ENCODE measurements around the gene DNAH6.

Gene DNAH6

DNA sequence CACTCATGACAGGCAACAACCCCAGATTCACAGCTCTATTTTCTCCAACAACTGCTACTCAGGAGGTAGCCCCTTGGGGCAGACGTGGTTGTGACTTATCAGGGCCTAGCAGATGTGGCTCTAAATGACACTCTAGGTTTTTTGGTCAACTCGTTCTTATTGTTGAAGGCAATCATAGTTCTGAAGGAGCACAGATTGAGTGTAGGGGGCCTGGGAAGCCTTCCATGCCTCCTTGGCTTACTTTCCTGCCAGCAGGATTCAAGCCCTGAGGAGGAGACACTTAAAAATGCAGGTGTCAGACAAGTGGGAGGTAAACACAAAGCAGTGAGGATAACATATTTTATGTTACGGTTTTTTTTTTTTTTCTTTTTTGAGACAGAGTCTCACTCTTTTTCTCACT is 33.7 kb upstream of the DNAH6 start:
- no peak overlapping the region for H2AK5ac ChIP-seq (ENCODE audit: low read length, severe bottlenecking)
- no peak overlapping the region for H4K8ac ChIP-seq (ENCODE audit: low read length)
- H2BK5ac ChIP-seq (ENCODE audit: low read depth, low read length, poor library complexity, severe bottlenecking) = no peak overlapping the region
- WGBS = 82% methylated on average over 3 of the region's 3 CpGs
- no peaks in the 10 kb centered on the region for H3K36me3 ChIP-seq (ENCODE audit: control insufficient read depth in 1 of 2, insufficient read depth in 2 of 2, low read depth in 1 of 2, low read length in 2 of 2)
- H3K27ac ChIP-seq (ENCODE audit: low read length, poor library complexity, severe bottlenecking) = no peak overlapping the region
- no peak overlapping the region for H3K14ac ChIP-seq (ENCODE audit: low read length in 2 of 2)
- H2AFZ ChIP-seq (ENCODE audit: low read depth, low read length) = no peak overlapping the region
- H2BK12ac ChIP-seq (ENCODE audit: low read length in 2 of 2) = no peak overlapping the region
- no peak overlapping the region for H3K18ac ChIP-seq (ENCODE audit: low read depth in 1 of 2, low read length in 2 of 2)
- H3K4me2 ChIP-seq (ENCODE audit: low read length, poor library complexity, severe bottlenecking) = no peak overlapping the region
- H2BK15ac ChIP-seq (ENCODE audit: low read depth, poor library complexity, severe bottlenecking) = no peak overlapping the region
- H3K9ac ChIP-seq (ENCODE audit: low read length) = no peak overlapping the region
- H3K79me1 ChIP-seq (replicated peaks; ENCODE audit: low read length, poor library complexity, severe bottlenecking) = no peaks in the 10 kb centered on the region
- H3K23ac ChIP-seq (ENCODE audit: low read length in 2 of 2) = no peak overlapping the region
- no peak overlapping the region for H4K91ac ChIP-seq (ENCODE audit: low read length)
- H3K4me1 ChIP-seq (ENCODE audit: control insufficient read depth, insufficient read depth, low read depth, low read length) = peaks cover 6% of the 10 kb centered on the region
- H3K4me3 ChIP-seq (ENCODE audit: insufficient read depth in 1 of 2, low read depth in 1 of 2, low read length in 2 of 2) = no peak overlapping the region
- H3K9me3 ChIP-seq (ENCODE audit: control insufficient read depth, low read length) = peaks cover 14% of the 10 kb centered on the region
- DNase-seq = no peak
- no peak overlapping the region for H2BK120ac ChIP-seq (ENCODE audit: low read depth, low read length)
- no peaks in the 10 kb centered on the region for H3K27me3 ChIP-seq (ENCODE audit: control insufficient read depth in 1 of 2, insufficient read depth in 1 of 2, low read length in 2 of 2)
- H3K4ac ChIP-seq (ENCODE audit: low read depth in 1 of 2, low read length in 2 of 2) = no peak overlapping the region

DNA sequence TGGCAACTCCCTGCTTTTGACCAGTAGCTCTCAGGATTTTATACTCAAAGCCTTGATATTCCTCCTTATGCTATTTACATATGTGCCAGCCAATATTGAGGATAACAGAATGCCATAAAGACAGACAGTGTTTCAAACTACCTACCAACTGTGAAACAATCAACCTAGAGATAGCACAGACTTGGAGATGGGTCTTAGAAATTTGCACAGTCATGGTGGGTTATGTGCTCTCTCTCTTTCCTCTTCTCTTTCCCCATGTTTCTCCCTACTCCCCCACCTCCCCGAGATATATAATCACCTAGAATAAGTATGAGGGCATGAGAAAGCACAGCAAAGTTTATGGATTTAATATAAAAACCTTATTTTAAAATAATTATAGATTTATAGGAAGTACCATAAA is 33.0 kb upstream of the DNAH6 start:
- no peak overlapping the region for H3K14ac ChIP-seq (ENCODE audit: low read length in 2 of 2)
- no peaks in the 10 kb centered on the region for H3K36me3 ChIP-seq (ENCODE audit: control insufficient read depth in 1 of 2, insufficient read depth in 2 of 2, low read depth in 1 of 2, low read length in 2 of 2)
- H3K4me1 ChIP-seq (ENCODE audit: control insufficient read depth, insufficient read depth, low read depth, low read length) = peaks cover 6% of the 10 kb centered on the region
- no peak overlapping the region for H4K8ac ChIP-seq (ENCODE audit: low read length)
- no peak overlapping the region for H2BK15ac ChIP-seq (ENCODE audit: low read depth, poor library complexity, severe bottlenecking)
- no peak overlapping the region for H3K4me3 ChIP-seq (ENCODE audit: insufficient read depth in 1 of 2, low read depth in 1 of 2, low read length in 2 of 2)
- H3K23ac ChIP-seq (ENCODE audit: low read length in 2 of 2) = no peak overlapping the region
- no peak overlapping the region for H2BK120ac ChIP-seq (ENCODE audit: low read depth, low read length)
- H3K9me3 ChIP-seq (ENCODE audit: control insufficient read depth, low read length) = peaks cover 8% of the 10 kb centered on the region
- H3K9ac ChIP-seq (ENCODE audit: low read length) = no peak overlapping the region
- H2BK5ac ChIP-seq (ENCODE audit: low read depth, low read length, poor library complexity, severe bottlenecking) = no peak overlapping the region
- no peak overlapping the region for H2BK12ac ChIP-seq (ENCODE audit: low read length in 2 of 2)
- DNase-seq = no peak
- H3K27ac ChIP-seq (ENCODE audit: low read length, poor library complexity, severe bottlenecking) = no peak overlapping the region
- no peaks in the 10 kb centered on the region for H3K79me1 ChIP-seq (replicated peaks; ENCODE audit: low read length, poor library complexity, severe bottlenecking)
- H3K18ac ChIP-seq (ENCODE audit: low read depth in 1 of 2, low read length in 2 of 2) = no peak overlapping the region
- no peak overlapping the region for H3K4me2 ChIP-seq (ENCODE audit: low read length, poor library complexity, severe bottlenecking)
- no peaks in the 10 kb centered on the region for H3K27me3 ChIP-seq (ENCODE audit: control insufficient read depth in 1 of 2, insufficient read depth in 1 of 2, low read length in 2 of 2)
- WGBS = no CpG with 5 or more reads among the region's 1 CpG
- no peak overlapping the region for H2AK5ac ChIP-seq (ENCODE audit: low read length, severe bottlenecking)
- H3K4ac ChIP-seq (ENCODE audit: low read depth in 1 of 2, low read length in 2 of 2) = no peak overlapping the region
- H4K91ac ChIP-seq (ENCODE audit: low read length) = no peak overlapping the region
- H2AFZ ChIP-seq (ENCODE audit: low read depth, low read length) = no peak overlapping the region

DNA sequence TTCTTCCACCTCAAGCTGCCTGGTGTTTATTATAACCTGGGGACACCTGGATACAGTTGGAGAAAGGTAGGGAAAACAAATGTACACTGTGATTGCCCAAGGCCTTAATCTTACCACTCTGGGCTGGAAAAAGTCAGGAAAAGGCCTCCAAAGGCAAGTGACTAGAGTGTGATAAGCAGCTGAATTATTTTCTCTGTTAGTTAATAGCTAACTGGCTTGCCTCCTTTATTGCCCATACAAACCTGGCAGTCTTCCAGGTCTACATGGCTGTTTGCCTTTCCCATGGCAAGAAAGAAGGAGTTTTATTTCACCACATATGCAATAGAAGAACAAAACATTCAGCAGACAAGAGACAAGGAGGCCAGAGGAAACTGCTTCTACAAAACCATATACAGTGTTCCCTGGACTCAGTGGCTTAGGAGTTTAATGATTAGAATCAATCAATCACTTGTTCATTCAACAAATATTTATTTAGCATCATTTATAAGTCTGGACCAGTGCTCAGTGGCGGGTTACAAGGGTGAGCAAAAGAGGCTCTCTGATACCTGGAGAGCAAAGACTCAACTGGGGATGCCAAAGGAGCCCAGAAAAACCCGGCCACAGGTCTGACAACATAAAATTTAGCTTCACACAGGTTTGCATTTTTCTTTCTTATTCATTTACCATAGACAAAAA is 29.7 kb upstream of the DNAH6 start:
- H3K27ac ChIP-seq (ENCODE audit: low read length, poor library complexity, severe bottlenecking) = peak overlapping the region; percentile 80
- no peak overlapping the region for H2BK12ac ChIP-seq (ENCODE audit: low read length in 2 of 2)
- no peaks in the 10 kb centered on the region for H3K9me3 ChIP-seq (ENCODE audit: control insufficient read depth, low read length)
- no peak overlapping the region for H4K8ac ChIP-seq (ENCODE audit: low read length)
- no peak overlapping the region for H2BK120ac ChIP-seq (ENCODE audit: low read depth, low read length)
- H3K4ac ChIP-seq (ENCODE audit: low read depth in 1 of 2, low read length in 2 of 2) = no peak overlapping the region
- H3K9ac ChIP-seq (ENCODE audit: low read length) = no peak overlapping the region
- no peak overlapping the region for H2AK5ac ChIP-seq (ENCODE audit: low read length, severe bottlenecking)
- H3K36me3 ChIP-seq (ENCODE audit: control insufficient read depth in 1 of 2, insufficient read depth in 2 of 2, low read depth in 1 of 2, low read length in 2 of 2) = no peaks in the 10 kb centered on the region
- no peak for DNase-seq
- no peak overlapping the region for H3K14ac ChIP-seq (ENCODE audit: low read length in 2 of 2)
- no peak overlapping the region for H2BK15ac ChIP-seq (ENCODE audit: low read depth, poor library complexity, severe bottlenecking)
- no peak overlapping the region for H3K23ac ChIP-seq (ENCODE audit: low read length in 2 of 2)
- no peak overlapping the region for H3K4me3 ChIP-seq (ENCODE audit: insufficient read depth in 1 of 2, low read depth in 1 of 2, low read length in 2 of 2)
- no peak overlapping the region for H2AFZ ChIP-seq (ENCODE audit: low read depth, low read length)
- H3K79me1 ChIP-seq (replicated peaks; ENCODE audit: low read length, poor library complexity, severe bottlenecking) = no peaks in the 10 kb centered on the region
- no peaks in the 10 kb centered on the region for H3K27me3 ChIP-seq (ENCODE audit: control insufficient read depth in 1 of 2, insufficient read depth in 1 of 2, low read length in 2 of 2)
- no peak overlapping the region for H3K4me2 ChIP-seq (ENCODE audit: low read length, poor library complexity, severe bottlenecking)
- peaks cover 5% of the 10 kb centered on the region for H3K4me1 ChIP-seq (ENCODE audit: control insufficient read depth, insufficient read depth, low read depth, low read length)
- H3K18ac ChIP-seq (ENCODE audit: low read depth in 1 of 2, low read length in 2 of 2) = no peak overlapping the region
- no peak overlapping the region for H2BK5ac ChIP-seq (ENCODE audit: low read depth, low read length, poor library complexity, severe bottlenecking)
- H4K91ac ChIP-seq (ENCODE audit: low read length) = no peak overlapping the region
- WGBS = 93% methylated on average over 1 of the region's 2 CpGs

DNA sequence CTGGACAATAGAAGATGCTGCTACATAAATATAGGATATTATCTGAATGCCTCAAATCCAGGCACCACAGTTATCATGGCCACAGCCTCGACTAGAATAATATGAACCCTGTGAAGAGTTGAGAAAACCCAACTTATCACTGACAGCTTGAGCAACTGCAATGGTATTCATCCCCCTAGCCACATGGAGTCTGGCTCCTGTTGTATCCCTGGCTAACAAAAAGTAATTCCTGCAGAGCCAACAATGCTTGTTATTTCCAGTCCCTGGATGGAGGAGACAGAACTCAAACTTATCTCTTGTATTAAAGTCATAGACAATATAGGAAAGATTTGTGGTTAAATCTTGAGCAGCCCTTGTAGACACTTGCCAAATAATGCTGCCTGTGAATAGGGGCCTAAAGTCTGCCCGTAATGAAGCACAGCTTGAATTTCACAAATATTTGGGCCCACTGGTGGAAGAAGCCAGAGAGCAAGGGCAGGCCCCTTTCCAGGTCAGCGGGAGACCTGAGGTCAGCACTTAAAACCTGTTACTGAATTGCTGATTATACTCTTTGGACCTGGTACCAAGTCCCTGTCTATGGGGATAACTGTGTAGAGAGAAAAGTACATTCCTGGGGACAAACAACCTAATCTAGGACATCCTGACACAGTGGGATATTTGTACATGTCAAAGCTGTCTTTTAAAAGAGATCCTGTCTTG is 28.9 kb upstream of the DNAH6 start:
- Histone ChIP-seq H3K23ac (ENCODE audit: low read length in 2 of 2) (no peak overlapping the region), H2AFZ (ENCODE audit: low read depth, low read length) (no peak overlapping the region), H3K79me1 (replicated peaks; ENCODE audit: low read length, poor library complexity, severe bottlenecking) (no peaks in the 10 kb centered on the region), H4K91ac (ENCODE audit: low read length) (no peak overlapping the region), H3K36me3 (ENCODE audit: control insufficient read depth in 1 of 2, insufficient read depth in 2 of 2, low read depth in 1 of 2, low read length in 2 of 2) (no peaks in the 10 kb centered on the region), H3K9me3 (ENCODE audit: control insufficient read depth, low read length) (no peaks in the 10 kb centered on the region), H3K27me3 (ENCODE audit: control insufficient read depth in 1 of 2, insufficient read depth in 1 of 2, low read length in 2 of 2) (no peaks in the 10 kb centered on the region), H2BK12ac (ENCODE audit: low read length in 2 of 2) (no peak overlapping the region), H3K4me1 (ENCODE audit: control insufficient read depth, insufficient read depth, low read depth, low read length) (peaks cover 2% of the 10 kb centered on the region), H4K8ac (ENCODE audit: low read length) (no peak overlapping the region), H3K4ac (ENCODE audit: low read depth in 1 of 2, low read length in 2 of 2) (no peak overlapping the region), H3K18ac (ENCODE audit: low read depth in 1 of 2, low read length in 2 of 2) (no peak overlapping the region), H3K4me3 (ENCODE audit: insufficient read depth in 1 of 2, low read depth in 1 of 2, low read length in 2 of 2) (no peak overlapping the region), H3K14ac (ENCODE audit: low read length in 2 of 2) (no peak overlapping the region), H2BK15ac (ENCODE audit: low read depth, poor library complexity, severe bottlenecking) (no peak overlapping the region), H2BK5ac (ENCODE audit: low read depth, low read length, poor library complexity, severe bottlenecking) (no peak overlapping the region), H2BK120ac (ENCODE audit: low read depth, low read length) (no peak overlapping the region), H3K4me2 (ENCODE audit: low read length, poor library complexity, severe bottlenecking) (no peak overlapping the region), H3K27ac (ENCODE audit: low read length, poor library complexity, severe bottlenecking) (no peak overlapping the region), H2AK5ac (ENCODE audit: low read length, severe bottlenecking) (no peak overlapping the region), H3K9ac (ENCODE audit: low read length) (no peak overlapping the region)
- DNase-seq = no peak
- WGBS = 55% methylated on average over 3 of the region's 3 CpGs
